Pancreas (tissue), 10 donors: ENCODE measurements around the gene PDE2A. TPM values are rescaled to one million over a fixed set of nuclear protein-coding genes. Genes with fewer than 3 reads are reported as not detected.
A peak's percentile ranks its signal among the peaks of the same experiment; 100 is the strongest.

Experiments used
- ATAC-seq, 4 donors: fragments of 200-7000 bp; cut with Tn5 transposase; one replicate each; pipeline versions ENCODE4 v1.8.0 to v1.9.1; 2020; ENCODE audit warnings: mild to moderate bottlenecking in 4 of 4, moderate library complexity in 4 of 4
- DNase-seq, 6 donors: peaks; one replicate each; pipeline ENCODE4 v3.0.0-alpha.2; 2020
- FAIRE-seq: peaks from 2 replicates; lab custom pipeline; 2012; peaks lifted over from hg19 to GRCh38; lab: Jason Lieb, UNC
- H3K27ac ChIP-seq, 4 donors: fragments of 200-600 bp; sonication (generic); 1 replicate in 3 of 4; 2 replicates in 1 of 4; pipeline versions ENCODE4 v1.5.0 to v1.8.0; 2020
- H3K27me3 ChIP-seq, 4 donors: fragments of 200-600 bp; one replicate each; pipeline ENCODE4 v1.8.0; 2021
- H3K36me3 ChIP-seq, 3 donors: fragments of 200-600 bp; sonication (generic) in 1 of 3; one replicate each; pipeline versions ENCODE4 v1.5.0 to v1.8.0; 2020 to 2021
- H3K4me1 ChIP-seq, 3 donors: fragments of 200-600 bp; one replicate each; pipeline ENCODE4 v1.8.0; 2021
- H3K4me3 ChIP-seq, 4 donors: fragments of 200-600 bp; sonication (generic) in 2 of 4; one replicate each; pipeline versions ENCODE4 v1.5.0 to v1.8.0; 2020 to 2021
- H3K9me3 ChIP-seq, 4 donors: fragments of 200-600 bp; one replicate each; pipeline ENCODE4 v1.8.0; 2021
- CTCF ChIP-seq, 4 donors: fragments of 200-600 bp; sonication (generic) in 3 of 4; IDR thresholded peaks; one replicate each; pipeline versions ENCODE4 v1.5.0 to v1.8.0; 2021; ENCODE audit warnings: antibody characterized with exemption in 4 of 4
- WGBS, 2 donors: extraction: QIAGEN DNeasy Blood & Tissue Kit; methylation state at CpG; one replicate each; pipeline ENCODE4 v1.1.7; 2013; 5-methylcytosine and 5-hydroxymethylcytosine counted together
- intact Hi-C, 3 donors: fragments of 100-400 bp; cut with DNase I; formaldehyde crosslinking; loops; one replicate each; pipeline versions ENCODE4 v1.11.1 to v1.14.2; 2022
- polyA plus RNA-seq, 2 donors: library from polyadenylated mRNA; stranded (reverse); fragments of 200-250 nt; gene quantifications; one replicate each; pipeline ENCODE4 v1.2.3, GENCODE V29; 2013
- total RNA-seq, 6 donors: library from RNA; stranded (reverse); fragmentation: NEBNext Ultra II Directional in 4 of 6; extraction: Animal tissue kit (Norgen Biotek cat#: 25700) in 4 of 6; gene quantifications; one replicate each; pipeline versions ENCODE4 v1.2.1 to v1.2.4, GENCODE V29; 2021 to 2023
- donor health status: healthy with polysubstance abuse.
- donor health status: DM: no; HTN: no; CAD: no; lungs with moderate emphysema.
- donor health status: DM: no; HTN: no; CAD: no.
- donor health status: control.
- donor health status: control.
- donor health status: Bipolar disorder and iron deficiency.
- donor health status: DM: yes; HTN: yes; CAD: no.
- donor health status: DM: no; HTN: no; CAD: no.
- donor health status: DM: no; HTN: no; CAD: no.
- donor health status: DM: yes; HTN: yes; CAD: no.

The PDE2A gene
- total and polyA plus RNA-seq, 8 donors: 2.1 to 16.3 (median 4.1) TPM

DNA sequence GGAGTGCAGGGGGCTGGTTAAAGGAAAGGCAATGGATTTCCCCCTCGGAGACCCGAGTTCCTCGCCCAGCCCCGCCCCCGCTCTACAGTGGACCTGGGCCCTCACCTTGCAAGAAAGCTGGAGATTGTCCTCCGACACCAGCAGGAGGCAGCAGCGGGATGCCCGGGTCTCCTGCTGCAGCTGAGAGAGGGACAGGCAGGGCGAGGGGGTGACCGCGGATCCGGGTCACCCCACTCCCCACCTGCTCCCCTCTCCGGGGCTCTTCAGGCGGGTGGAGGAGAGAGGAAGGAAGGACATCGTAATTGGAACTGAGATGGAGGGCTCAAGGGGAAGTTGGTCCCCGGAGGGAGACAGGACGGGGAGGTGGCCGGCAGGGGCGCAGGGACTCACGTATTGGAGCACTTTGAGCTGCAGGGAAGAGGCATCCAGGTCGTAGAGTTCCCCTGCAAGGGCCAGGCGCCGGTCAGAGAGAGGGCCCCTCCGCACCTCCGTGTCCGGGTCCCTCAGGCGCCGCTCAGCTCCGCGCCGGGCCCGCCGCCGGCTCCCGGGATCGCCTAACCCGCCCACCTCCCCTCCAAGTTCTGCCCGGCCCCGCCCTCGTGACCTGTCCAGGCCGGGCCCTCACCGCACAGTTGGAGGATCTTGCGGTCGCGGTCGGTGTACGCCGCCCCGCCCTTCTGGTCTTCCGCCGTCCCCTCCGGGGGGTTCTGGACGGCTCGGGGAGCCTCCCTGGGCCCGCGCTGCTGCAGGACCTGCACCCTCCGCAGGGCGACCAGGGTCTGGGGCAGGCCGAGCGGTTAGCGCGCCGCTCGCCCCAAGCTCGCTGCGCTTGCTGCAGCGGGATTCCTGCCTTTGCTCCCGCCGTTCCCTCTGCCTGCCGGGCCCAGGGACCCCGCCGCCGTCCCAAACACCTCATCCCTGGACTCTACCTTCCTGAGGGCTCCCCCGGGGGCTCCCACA, 84.1 kb downstream of the PDE2A start:
- Histone ChIP-seq H3K9me3 (no peaks in the 10 kb centered on the region), H3K27ac (no peak overlapping the region), H3K36me3 (no peaks in the 10 kb centered on the region), H3K4me1 (no peaks in the 10 kb centered on the region), H3K4me3 (peak overlapping the region; percentile 15 to 63 (median 38)), H3K27me3 (no peaks in the 10 kb centered on the region)
- DNase-seq (peak; percentile 56 to 86 (median 64)), FAIRE-seq (no peak), ATAC-seq (peak; percentile 70 to 88 (median 77))
- 5 to 7% methylated on average over 56 to 74 of the region's 74 CpGs for WGBS, 2 donors
- intact Hi-C loops: loop anchor here in 1 of 3 donors (5.0 kb wide), 2 partner anchors 47 to 57 kb away; no protein-coding TSS in a partner anchor
- peak; percentile 23 to 48 (median 36) for TF ChIP-seq CTCF (IDR thresholded peaks at IDR 0.05)

GRCh38 chr11:72588421-72589410, 85.5 kb downstream of the PDE2A start:
- H3K9me3 ChIP-seq: no peaks in the 10 kb centered on the region
- no peak overlapping the region for H3K4me3 ChIP-seq
- DNase-seq (peak in 1 of 6 donors; percentile 23), ATAC-seq (no peak), FAIRE-seq (no peak)
- intact Hi-C loops: loop anchor here in 1 of 3 donors (5.0 kb wide), 1 partner anchor 59 kb away; no protein-coding TSS in a partner anchor
- 74 to 79% methylated on average over 7 of the region's 7 CpGs for whole genome bisulfite sequencing, 2 donors
- no peak overlapping the region for H3K27ac ChIP-seq
- H3K4me1 ChIP-seq: peaks cover 0 to 5% (median 0%) of the 10 kb centered on the region in 3 donors
- H3K27me3 ChIP-seq: no peaks in the 10 kb centered on the region
- no peak for TF ChIP-seq CTCF (IDR thresholded peaks at IDR 0.05)
- no peaks in the 10 kb centered on the region for H3K36me3 ChIP-seq

- 71% methylated on average over 1 of the region's 1 CpG for WGBS, 2 donors
- TF ChIP-seq CTCF (IDR thresholded peaks at IDR 0.05): no peak
- Histone ChIP-seq H3K4me3 (no peak overlapping the region), H3K4me1 (peaks cover 0 to 5% (median 0%) of the 10 kb centered on the region in 3 donors), H3K27me3 (no peaks in the 10 kb centered on the region), H3K9me3 (no peaks in the 10 kb centered on the region), H3K27ac (no peak overlapping the region), H3K36me3 (no peaks in the 10 kb centered on the region)
- peak in 2 of 6 donors; percentile 26 to 32 for DNase-seq
- ATAC-seq: no peak
- intact Hi-C loops: loop anchor here in 1 of 3 donors (5.0 kb wide), 1 partner anchor 60 kb away; no protein-coding TSS in a partner anchor
- no peak for FAIRE-seq
These were observed 86.5 kb downstream of the PDE2A start for GRCh38 chr11:72587696-72588095.

- 65 to 72% methylated on average over 7 of the region's 7 CpGs for WGBS, 2 donors
- Histone ChIP-seq H3K9me3 (no peaks in the 10 kb centered on the region), H3K36me3 (no peaks in the 10 kb centered on the region), H3K4me3 (no peak overlapping the region), H3K4me1 (peaks cover 0 to 5% (median 0%) of the 10 kb centered on the region in 3 donors), H3K27ac (no peak overlapping the region), H3K27me3 (no peaks in the 10 kb centered on the region)
- intact Hi-C loops: loop anchor here in 1 of 3 donors (5.0 kb wide), 1 partner anchor 61 kb away; no protein-coding TSS in a partner anchor
- FAIRE-seq (no peak), ATAC-seq (no peak), DNase-seq (peak in 2 of 6 donors; percentile 35 to 51)
- TF ChIP-seq CTCF (IDR thresholded peaks at IDR 0.05): no peak
These were observed 87.7 kb downstream of the PDE2A start for GRCh38 chr11:72586321-72587090.
